Measurements from ENCODE around the gene CALM1. TPM values are rescaled to one million over a fixed set of nuclear protein-coding genes. Genes with fewer than 3 reads are reported as not detected.

Gene CALM1
- total RNA-seq, 1 donor from 2014 or later: 314 TPM

GRCh38 chr14:90355540-90356518 is 41.0 kb upstream of the CALM1 start:
- Mint-ChIP-seq H3K27me3 (peaks cover 9% of the 10 kb centered on the region), H3K4me3 (no peak overlapping the region), H3K4me1 (no peaks in the 10 kb centered on the region), H3K9me3 (no peaks in the 10 kb centered on the region), H3K36me3 (ENCODE audit: low read depth) (no peaks in the 10 kb centered on the region), H3K27ac (no peak overlapping the region)
- POLR2A ChIA-PET: no interaction called here
- intact Hi-C loops (cut with micrococcal nuclease): no loop called here
- DNase-seq (no peak), ATAC-seq (ENCODE audit: low read depth) (no peak)
- TF ChIP-seq, protein P1, sequence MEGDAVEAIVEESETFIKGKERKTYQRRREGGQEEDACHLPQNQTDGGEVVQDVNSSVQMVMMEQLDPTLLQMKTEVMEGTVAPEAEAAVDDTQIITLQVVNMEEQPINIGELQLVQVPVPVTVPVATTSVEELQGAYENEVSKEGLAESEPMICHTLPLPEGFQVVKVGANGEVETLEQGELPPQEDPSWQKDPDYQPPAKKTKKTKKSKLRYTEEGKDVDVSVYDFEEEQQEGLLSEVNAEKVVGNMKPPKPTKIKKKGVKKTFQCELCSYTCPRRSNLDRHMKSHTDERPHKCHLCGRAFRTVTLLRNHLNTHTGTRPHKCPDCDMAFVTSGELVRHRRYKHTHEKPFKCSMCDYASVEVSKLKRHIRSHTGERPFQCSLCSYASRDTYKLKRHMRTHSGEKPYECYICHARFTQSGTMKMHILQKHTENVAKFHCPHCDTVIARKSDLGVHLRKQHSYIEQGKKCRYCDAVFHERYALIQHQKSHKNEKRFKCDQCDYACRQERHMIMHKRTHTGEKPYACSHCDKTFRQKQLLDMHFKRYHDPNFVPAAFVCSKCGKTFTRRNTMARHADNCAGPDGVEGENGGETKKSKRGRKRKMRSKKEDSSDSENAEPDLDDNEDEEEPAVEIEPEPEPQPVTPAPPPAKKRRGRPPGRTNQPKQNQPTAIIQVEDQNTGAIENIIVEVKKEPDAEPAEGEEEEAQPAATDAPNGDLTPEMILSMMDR (IDR thresholded peaks at IDR 0.05): no peak
- CTCF ChIA-PET: interaction anchor here (0.5 kb wide), 1 partner anchor 21 kb away, joined by 3 read pairs; no protein-coding TSS in a partner anchor

DNA sequence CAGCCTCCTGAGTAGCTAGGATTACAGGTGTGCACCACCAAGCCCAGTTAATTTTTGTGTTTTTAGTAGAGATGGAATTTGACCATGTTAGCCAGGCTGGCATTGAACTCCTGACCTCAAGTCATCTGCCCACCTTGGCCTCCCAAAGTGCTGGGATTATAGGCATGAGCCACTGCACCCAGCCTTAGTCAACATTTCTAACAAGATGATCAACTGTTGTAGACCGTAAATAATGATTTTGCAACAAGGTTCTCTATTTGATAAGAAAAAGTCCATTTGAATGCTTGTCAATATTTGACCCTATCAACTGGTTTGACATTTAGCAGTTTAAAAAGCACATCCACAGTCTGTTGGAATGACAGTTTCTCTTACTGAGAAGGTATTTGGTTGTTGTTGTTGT is 39.9 kb upstream of the CALM1 start:
- H3K36me3 Mint-ChIP-seq (ENCODE audit: low read depth): no peaks in the 10 kb centered on the region
- H3K27me3 Mint-ChIP-seq: peaks cover 9% of the 10 kb centered on the region
- ATAC-seq (ENCODE audit: low read depth): no peak
- POLR2A ChIA-PET: no interaction called here
- no peak overlapping the region for H3K4me3 Mint-ChIP-seq
- CTCF ChIA-PET: no interaction called here
- no peaks in the 10 kb centered on the region for H3K9me3 Mint-ChIP-seq
- no peak overlapping the region for H3K27ac Mint-ChIP-seq
- no peaks in the 10 kb centered on the region for H3K4me1 Mint-ChIP-seq
- intact Hi-C loops (cut with micrococcal nuclease): no loop called here
- no peak for DNase-seq
- TF ChIP-seq, protein P1 (IDR thresholded peaks at IDR 0.05): no peak

- H3K27me3 Mint-ChIP-seq: peaks cover 15% of the 10 kb centered on the region
- no peaks in the 10 kb centered on the region for H3K4me1 Mint-ChIP-seq
- TF ChIP-seq, protein P1 (IDR thresholded peaks at IDR 0.05): no peak
- ATAC-seq (ENCODE audit: low read depth) (no peak), DNase-seq (no peak)
- intact Hi-C loops (cut with micrococcal nuclease): no loop called here
- POLR2A ChIA-PET: no interaction called here
- H3K27ac Mint-ChIP-seq: no peak overlapping the region
- no peaks in the 10 kb centered on the region for H3K36me3 Mint-ChIP-seq (ENCODE audit: low read depth)
- no peak overlapping the region for H3K4me3 Mint-ChIP-seq
- no peaks in the 10 kb centered on the region for H3K9me3 Mint-ChIP-seq
- CTCF ChIA-PET: no interaction called here
Observed at GRCh38 chr14:90358359-90358758, 38.5 kb upstream of the CALM1 start.

- Mint-ChIP-seq H3K9me3 (no peaks in the 10 kb centered on the region), H3K27ac (no peak overlapping the region), H3K36me3 (ENCODE audit: low read depth) (no peaks in the 10 kb centered on the region), H3K4me3 (no peak overlapping the region), H3K27me3 (peaks cover 19% of the 10 kb centered on the region), H3K4me1 (no peaks in the 10 kb centered on the region)
- intact Hi-C loops (cut with micrococcal nuclease): no loop called here
- ChIA-PET POLR2A (no interaction called here), CTCF (no interaction called here)
- DNase-seq (no peak), ATAC-seq (ENCODE audit: low read depth) (no peak)
- TF ChIP-seq, protein P1 (IDR thresholded peaks at IDR 0.05): no peak
Observed at GRCh38 chr14:90361865-90362557, 34.8 kb upstream of the CALM1 start.

DNA sequence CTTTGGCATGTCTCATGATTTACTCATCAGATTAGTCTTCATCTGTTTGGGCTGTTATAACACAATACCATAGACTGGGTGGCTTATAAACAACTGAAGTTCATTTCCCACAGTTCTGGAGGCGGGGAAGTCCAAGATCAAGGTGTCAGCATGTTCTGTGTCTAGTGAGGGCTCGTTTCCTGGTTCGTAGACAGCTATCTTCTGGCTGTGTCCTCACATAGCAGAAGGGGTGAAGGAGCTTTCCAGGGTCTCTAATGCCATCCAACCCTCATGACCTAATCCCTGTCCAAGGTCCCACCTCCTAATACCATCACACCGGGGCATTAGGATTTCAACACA is 34.3 kb upstream of the CALM1 start:
- intact Hi-C loops (cut with micrococcal nuclease): no loop called here
- Mint-ChIP-seq H3K4me3 (no peak overlapping the region), H3K4me1 (no peaks in the 10 kb centered on the region), H3K36me3 (ENCODE audit: low read depth) (no peaks in the 10 kb centered on the region), H3K27me3 (peaks cover 19% of the 10 kb centered on the region), H3K27ac (no peak overlapping the region), H3K9me3 (no peaks in the 10 kb centered on the region)
- CTCF ChIA-PET: no interaction called here
- POLR2A ChIA-PET: no interaction called here
- no peak for ATAC-seq (ENCODE audit: low read depth)
- no peak for DNase-seq
- TF ChIP-seq, protein P1 (IDR thresholded peaks at IDR 0.05): no peak

All from activated B cell treated with CpG ODN at 0.5 μM for 24 hours (primary cell).